ENCODE measurements around the gene ROCK2. TPM values are rescaled to one million over a fixed set of nuclear protein-coding genes. Genes with fewer than 3 reads are reported as not detected.

ROCK2 gene
- polyA plus RNA-seq, 2 of the 4 experiments (the other 2 are of a cell fraction): 34.0 to 38.7 TPM

DNA sequence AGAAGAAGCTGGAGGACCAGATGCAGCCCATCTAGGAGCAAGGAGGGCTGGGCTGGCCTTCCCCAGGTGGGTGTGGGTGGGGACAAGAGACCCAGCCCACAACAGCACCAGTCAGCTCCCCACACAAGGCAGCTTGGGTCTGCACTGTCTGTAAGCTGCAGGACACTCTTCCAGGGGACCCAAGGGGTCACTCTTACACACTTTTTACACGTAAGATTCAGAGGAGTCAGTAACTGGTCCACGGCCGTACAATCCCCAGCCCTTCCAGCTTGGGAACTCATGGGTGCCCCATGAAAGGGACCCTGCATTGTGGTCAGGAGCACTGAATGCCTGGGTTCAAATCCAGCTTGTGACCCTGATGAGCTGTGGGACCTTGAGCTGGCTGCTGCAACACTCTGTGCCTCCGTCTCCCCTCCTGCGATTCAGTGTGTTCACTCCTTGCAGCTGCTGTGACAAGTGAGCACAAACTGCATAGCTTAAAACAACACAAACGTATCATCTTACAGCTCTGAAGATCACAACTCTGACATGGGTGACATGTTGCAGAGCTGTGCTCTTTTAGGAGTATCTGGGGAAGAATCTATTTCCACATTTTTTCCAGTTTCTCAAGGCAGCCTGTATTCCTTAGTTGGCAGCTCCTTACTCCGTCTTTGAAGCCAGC is 200.2 kb downstream of the ROCK2 start:
- 69% methylated on average over 7 of the region's 7 CpGs for WGBS (ENCODE audit: missing lambda C conversion rate)
- no peak for FAIRE-seq
- Histone ChIP-seq H3K4me3 (no peak overlapping the region), H3K27ac (no peak overlapping the region), H3K4me1 (0 out of 3 replicates have a peak, but pooled peaks cover 4% of the 10 kb centered on the region), H3K9me3 (0 out of 3 replicates have a peak, but pooled peaks cover 4% of the 10 kb centered on the region), H3K4me2 (no peak overlapping the region)
- CTCF ChIA-PET: interaction anchor here (0.9 to 16.6 kb wide), 12 partner anchors 8 to 538 kb away, joined by 3 to 224 read pairs (median 5); a partner anchor contains a TSS
- TF ChIP-seq HOXB13 (CRISPR knock-in tag; IDR thresholded peaks at IDR 0.05; ENCODE audit: low read depth) (no peak), ESRRA (IDR thresholded peaks at IDR 0.05; ENCODE audit: borderline replicate concordance, low read length) (no peak), HOXB5 (CRISPR knock-in tag; IDR thresholded peaks at IDR 0.05) (no peak), ELK1 (IDR thresholded peaks at IDR 0.05; ENCODE audit: low read depth, low read length) (no peak), CHD4 (IDR thresholded peaks at IDR 0.05; ENCODE audit: borderline replicate concordance) (no peak), NPAS2 (CRISPR knock-in tag; IDR thresholded peaks at IDR 0.05; ENCODE audit: borderline replicate concordance) (no peak), TFCP2L1 (CRISPR knock-in tag; IDR thresholded peaks at IDR 0.05) (no peak), CBX8 (IDR thresholded peaks at IDR 0.05) (no peak), POLR2AphosphoS2 (conservative IDR thresholded peaks at IDR 0.05; ENCODE audit: low read length) (no peak), MAX (IDR thresholded peaks at IDR 0.05) (no peak)
- TF ChIP-seq, protein P1, sequence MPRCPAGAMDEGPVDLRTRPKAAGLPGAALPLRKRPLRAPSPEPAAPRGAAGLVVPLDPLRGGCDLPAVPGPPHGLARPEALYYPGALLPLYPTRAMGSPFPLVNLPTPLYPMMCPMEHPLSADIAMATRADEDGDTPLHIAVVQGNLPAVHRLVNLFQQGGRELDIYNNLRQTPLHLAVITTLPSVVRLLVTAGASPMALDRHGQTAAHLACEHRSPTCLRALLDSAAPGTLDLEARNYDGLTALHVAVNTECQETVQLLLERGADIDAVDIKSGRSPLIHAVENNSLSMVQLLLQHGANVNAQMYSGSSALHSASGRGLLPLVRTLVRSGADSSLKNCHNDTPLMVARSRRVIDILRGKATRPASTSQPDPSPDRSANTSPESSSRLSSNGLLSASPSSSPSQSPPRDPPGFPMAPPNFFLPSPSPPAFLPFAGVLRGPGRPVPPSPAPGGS (IDR thresholded peaks at IDR 0.05): no peak
- POLR2A ChIA-PET: interaction anchor here (1.0 to 1.8 kb wide), 2 partner anchors 10 to 11 kb away, joined by 3 to 7 read pairs; partner anchors contain the start of gene SLC66A3
- no peak for DNase-seq (ENCODE audit: low read depth in 1 of 2, low spot score in 1 of 2)
- peak; percentile 23 to 49; a peak in 4 of 6 replicates for ATAC-seq

- Histone ChIP-seq H3K4me3 (no peak overlapping the region), H3K9me3 (0 out of 3 replicates have a peak, but pooled peaks cover 4% of the 10 kb centered on the region), H3K27ac (no peak overlapping the region), H3K4me1 (no peaks in the 10 kb centered on the region), H3K4me2 (no peak overlapping the region)
- no peak for ATAC-seq
- TF ChIP-seq CBX8 (IDR thresholded peaks at IDR 0.05) (no peak), ZSCAN20 (CRISPR knock-in tag; IDR thresholded peaks at IDR 0.05) (no peak), HEYL (CRISPR knock-in tag; IDR thresholded peaks at IDR 0.05) (no peak), SMC3 (IDR thresholded peaks at IDR 0.05) (no peak), EP300 (IDR thresholded peaks at IDR 0.05) (no peak), CHD4 (IDR thresholded peaks at IDR 0.05; ENCODE audit: borderline replicate concordance) (no peak), JUNB (IDR thresholded peaks at IDR 0.05) (no peak), CTCF (IDR thresholded peaks at IDR 0.05) (no peak), RCOR1 (IDR thresholded peaks at IDR 0.05; ENCODE audit: low read depth, low read length) (no peak), GATA3 (IDR thresholded peaks at IDR 0.05; ENCODE audit: borderline replicate concordance) (no peak), RNF2 (IDR thresholded peaks at IDR 0.05; ENCODE audit: borderline replicate concordance, low read depth) (no peak), POLR2AphosphoS2 (conservative IDR thresholded peaks at IDR 0.05; ENCODE audit: low read length) (no peak)
- TF ChIP-seq, protein P2, sequence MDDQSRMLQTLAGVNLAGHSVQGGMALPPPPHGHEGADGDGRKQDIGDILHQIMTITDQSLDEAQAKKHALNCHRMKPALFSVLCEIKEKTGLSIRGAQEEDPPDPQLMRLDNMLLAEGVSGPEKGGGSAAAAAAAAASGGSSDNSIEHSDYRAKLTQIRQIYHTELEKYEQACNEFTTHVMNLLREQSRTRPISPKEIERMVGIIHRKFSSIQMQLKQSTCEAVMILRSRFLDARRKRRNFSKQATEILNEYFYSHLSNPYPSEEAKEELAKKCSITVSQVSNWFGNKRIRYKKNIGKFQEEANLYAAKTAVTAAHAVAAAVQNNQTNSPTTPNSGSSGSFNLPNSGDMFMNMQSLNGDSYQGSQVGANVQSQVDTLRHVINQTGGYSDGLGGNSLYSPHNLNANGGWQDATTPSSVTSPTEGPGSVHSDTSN (IDR thresholded peaks at IDR 0.05): no peak
- no peak for DNase-seq (ENCODE audit: low read depth in 1 of 2, low spot score in 1 of 2)
- WGBS (ENCODE audit: missing lambda C conversion rate): 76% methylated on average over 6 of the region's 6 CpGs
- POLR2A ChIA-PET: interaction anchor here (1.8 kb wide), 1 partner anchor 11 kb away, joined by 7 read pairs; the partner anchor contains the start of gene SLC66A3
- CTCF ChIA-PET: interaction anchor here (0.9 to 16.6 kb wide), 9 partner anchors 9 to 539 kb away, joined by 3 to 224 read pairs (median 6); a partner anchor contains a TSS
- FAIRE-seq: no peak
Measured at GRCh38 chr2:11142987-11143386, 201.4 kb downstream of the ROCK2 start.
